H9 (cell line): Measurements from ENCODE around the gene ZBTB16. TPM values are rescaled to one million over a fixed set of nuclear protein-coding genes. Genes with fewer than 3 reads are reported as not detected.

Experiments
- DNase-seq: peaks from one replicate; pipeline ENCODE4 v3.0.0-alpha.2; 2017
- H2AFZ ChIP-seq: one replicate; pipeline ENCODE4 v1.6.1; 2013; ENCODE audit warnings: mild to moderate bottlenecking, low read length, control low read depth, moderate library complexity
- H2AK5ac ChIP-seq: 2 replicates; pipeline ENCODE4 v1.6.1; 2013; ENCODE audit warnings: low read length, control low read depth, mixed read lengths; ENCODE audit not compliant: insufficient read length
- H2BK120ac ChIP-seq: one replicate; pipeline ENCODE4 v1.6.1; 2013; ENCODE audit warnings: low read depth, mild to moderate bottlenecking, low read length, control low read depth, inconsistent platforms; ENCODE audit not compliant: poor library complexity, severe bottlenecking
- H2BK12ac ChIP-seq: 2 replicates; pipeline ENCODE4 v1.6.1; 2013; ENCODE audit warnings: low read length, control low read depth, mixed read lengths, low read depth; ENCODE audit not compliant: insufficient read length
- H2BK15ac ChIP-seq: 2 replicates; pipeline ENCODE4 v1.6.1; 2013; ENCODE audit warnings: low read depth, low read length, control low read depth
- H2BK20ac ChIP-seq: one replicate; pipeline ENCODE4 v1.6.1; 2013; ENCODE audit warnings: low read depth, mild to moderate bottlenecking, low read length, control low read depth, inconsistent platforms; ENCODE audit not compliant: poor library complexity, severe bottlenecking
- H2BK5ac ChIP-seq: 2 replicates; pipeline ENCODE4 v1.6.1; 2013; ENCODE audit warnings: low read length, control low read depth, mixed read lengths; ENCODE audit not compliant: insufficient read length
- H3K14ac ChIP-seq: 2 replicates; pipeline ENCODE4 v1.6.1; 2013; ENCODE audit warnings: low read length, control low read depth; ENCODE audit not compliant: insufficient read depth
- H3K18ac ChIP-seq: 2 replicates; pipeline ENCODE4 v1.6.1; 2013; ENCODE audit warnings: low read depth, mild to moderate bottlenecking, mixed read lengths, low read length, control low read depth; ENCODE audit not compliant: insufficient read length
- H3K23ac ChIP-seq: 2 replicates; pipeline ENCODE4 v1.6.1; 2013; ENCODE audit warnings: low read length, control low read depth, mixed read lengths, low read depth; ENCODE audit not compliant: insufficient read length
- H3K23me2 ChIP-seq: 2 replicates; pipeline ENCODE4 v1.6.1; 2013; ENCODE audit warnings: low read depth, mild to moderate bottlenecking, mixed read lengths, low read length, control low read depth; ENCODE audit not compliant: insufficient read length, poor library complexity, severe bottlenecking
- H3K27ac ChIP-seq: 2 replicates; pipeline ENCODE4 v1.5.1; 2013; ENCODE audit warnings: low read length, control low read depth, mixed read lengths, low read depth; ENCODE audit not compliant: insufficient read length
- H3K27me3 ChIP-seq: 2 replicates; pipeline ENCODE4 v1.6.1; 2013; ENCODE audit warnings: low read length, control low read depth, inconsistent platforms; ENCODE audit not compliant: insufficient read depth
- H3K4ac ChIP-seq: 2 replicates; pipeline ENCODE4 v1.6.1; 2013; ENCODE audit warnings: low read depth, mild to moderate bottlenecking, control low read depth, inconsistent platforms, low read length, moderate library complexity
- H3K4me1 ChIP-seq: 2 replicates; pipeline ENCODE4 v1.6.1; 2013; ENCODE audit warnings: low read length, control low read depth, inconsistent platforms; ENCODE audit not compliant: insufficient read depth
- H3K4me2 ChIP-seq: 2 replicates; pipeline ENCODE4 v1.6.1; 2013; ENCODE audit warnings: low read length, control low read depth, mixed read lengths; ENCODE audit not compliant: insufficient read length, insufficient read depth
- H3K56ac ChIP-seq: 2 replicates; pipeline ENCODE4 v1.6.1; 2013; ENCODE audit warnings: low read depth, mild to moderate bottlenecking, mixed read lengths, low read length, control low read depth; ENCODE audit not compliant: insufficient read length
- H3K79me1 ChIP-seq: 2 replicates; pipeline ENCODE4 v1.6.1; 2013; ENCODE audit warnings: low read depth, mild to moderate bottlenecking, moderate library complexity, low read length, control low read depth, inconsistent platforms; ENCODE audit not compliant: insufficient read depth, poor library complexity, severe bottlenecking
- H3K79me2 ChIP-seq: 2 replicates; pipeline ENCODE4 v1.6.1; 2013; ENCODE audit warnings: low read length, control low read depth, inconsistent platforms; ENCODE audit not compliant: insufficient read depth
- H3K9ac ChIP-seq: 2 replicates; pipeline ENCODE4 v1.6.1; 2013; ENCODE audit warnings: low read length, control low read depth, mixed read lengths; ENCODE audit not compliant: insufficient read length; ENCODE audit errors: extremely low read depth
- H3K9me3 ChIP-seq: one replicate; pipeline ENCODE4 v1.6.1; 2013; ENCODE audit warnings: low read depth, low read length, inconsistent platforms; ENCODE audit not compliant: control insufficient read depth
- H3T11ph ChIP-seq: one replicate; pipeline ENCODE4 v1.6.1; 2013; ENCODE audit warnings: mild to moderate bottlenecking, low read length, control low read depth, inconsistent platforms
- H4K20me1 ChIP-seq: one replicate; pipeline ENCODE4 v1.6.1; 2013; ENCODE audit not compliant: control insufficient read depth, insufficient read length, insufficient read depth
- H4K5ac ChIP-seq: 2 replicates; pipeline ENCODE4 v1.6.1; 2013; ENCODE audit warnings: low read depth, mild to moderate bottlenecking, mixed read lengths, low read length, control low read depth; ENCODE audit not compliant: insufficient read length
- H4K8ac ChIP-seq: replicated peaks from 2 replicates; pipeline ENCODE4 v1.6.1; 2013; ENCODE audit warnings: low read length, control low read depth, mixed read lengths, low read depth; ENCODE audit not compliant: insufficient read length
- H4K91ac ChIP-seq: 2 replicates; pipeline ENCODE4 v1.6.1; 2013; ENCODE audit warnings: low read depth, mild to moderate bottlenecking, moderate library complexity, mixed read lengths, low read length, control low read depth; ENCODE audit not compliant: insufficient read length
- H3K27ac Mint-ChIP-seq, 3 experiments: 2 replicates in 2 of 3; 3 replicates in 1 of 3; pipeline ENCODE4 v1.8.0; 2020 to 2021; ENCODE audit warnings: mixed read lengths in 3 of 3, mild to moderate bottlenecking in 1 of 3, moderate library complexity in 1 of 3
- H3K27me3 Mint-ChIP-seq: 2 replicates; pipeline ENCODE4 v1.8.0; 2021; ENCODE audit warnings: low read depth, mild to moderate bottlenecking, moderate library complexity, mixed read lengths
- H3K36me3 Mint-ChIP-seq, 3 experiments: 2 replicates in 2 of 3; 3 replicates in 1 of 3; pipeline ENCODE4 v1.8.0; 2020 to 2021; ENCODE audit warnings: low read depth in 3 of 3, mixed read lengths in 3 of 3; ENCODE audit not compliant: insufficient read depth in 1 of 3
- H3K4me1 Mint-ChIP-seq, 2 experiments: 2 replicates each; pipeline ENCODE4 v1.8.0; 2020; ENCODE audit warnings: mixed read lengths in 2 of 2
- H3K4me3 Mint-ChIP-seq, 2 experiments: 2 replicates in 1 of 2; 3 replicates in 1 of 2; pipeline ENCODE4 v1.8.0; 2020 to 2021; ENCODE audit warnings: mild to moderate bottlenecking in 2 of 2, mixed read lengths in 2 of 2, moderate library complexity in 1 of 2
- H3K9me3 Mint-ChIP-seq, 2 experiments: 2 replicates in 1 of 2; 3 replicates in 1 of 2; pipeline ENCODE4 v1.8.0; 2020; ENCODE audit warnings: mild to moderate bottlenecking in 2 of 2, mixed read lengths in 2 of 2, moderate library complexity in 1 of 2
- CTCF ChIP-seq: fragments of 200-600 bp; sonication (generic); conservative IDR thresholded peaks from 3 replicates; pipeline ENCODE4 v1.8.0; 2021; ENCODE audit warnings: antibody characterized with exemption, mild to moderate bottlenecking
- whole genome bisulfite sequencing: extraction: QIAGEN DNeasy Blood & Tissue Kit; methylation state at CpG from one replicate; pipeline ENCODE4 v1.1.7; 2013; ENCODE audit warnings: missing lambda C conversion rate, low lambda C conversion rate, mixed read lengths; ENCODE audit not compliant: insufficient read length; ENCODE audit errors: extremely low coverage; 5-methylcytosine and 5-hydroxymethylcytosine counted together
- total RNA-seq: library from RNA; stranded (reverse); gene quantifications from 2 replicates; pipeline ENCODE4 v1.2.1, GENCODE V29; 2021

ZBTB16 gene
- total RNA-seq, 1 experiment from 2014 or later, result not detected

GRCh38 chr11:114073007-114073827, 13.7 kb downstream of the ZBTB16 start:
- Histone ChIP-seq H3K9me3 (no peaks in the 10 kb centered on the region), H3K9ac (no peak overlapping the region), H3K4ac (no peak overlapping the region), H2AFZ (no peak overlapping the region), H2BK20ac (no peak overlapping the region), H3K14ac (no peak overlapping the region), H4K8ac (no peak overlapping the region), H4K5ac (no peak overlapping the region), H3K56ac (no peak overlapping the region), H2AK5ac (no peak overlapping the region), H3T11ph (no peak overlapping the region), H3K27ac (no peak overlapping the region), H3K4me1 (peaks cover 8% of the 10 kb centered on the region; the same call in 1 of the 2 replicates), H2BK12ac (no peak overlapping the region), H4K91ac (no peak overlapping the region), H2BK120ac (no peak overlapping the region), H3K18ac (no peak overlapping the region), H3K23me2 (peaks cover 2% of the 10 kb centered on the region), H2BK15ac (no peak overlapping the region), H3K23ac (no peak overlapping the region), H3K79me1 (no peaks in the 10 kb centered on the region), H3K27me3 (peaks cover 7% of the 10 kb centered on the region; the same call in 1 of the 2 replicates), H3K79me2 (no peaks in the 10 kb centered on the region), H3K4me2 (no peak overlapping the region), H2BK5ac (no peak overlapping the region), H4K20me1 (no peaks in the 10 kb centered on the region)
- DNase-seq, result no peak
- Mint-ChIP-seq H3K27me3 (peaks cover 95% of the 10 kb centered on the region), H3K4me3 (no peak overlapping the region), H3K36me3 (no peaks in the 10 kb centered on the region; a peak in 1 of 7 replicates), H3K27ac (no peak overlapping the region), H3K4me1 (peaks cover 29 to 36% of the 10 kb centered on the region in 2 experiments), H3K9me3 (no peaks in the 10 kb centered on the region; a peak in 2 of 5 replicates)
- no CpG with 5 or more reads among the region's 9 CpGs for WGBS
- no peak for TF ChIP-seq CTCF
